Measurements from ENCODE around the gene ABHD6. TPM values are rescaled to one million over a fixed set of nuclear protein-coding genes. Genes with fewer than 3 reads are reported as not detected.

The ABHD6 gene
- total and polyA plus RNA-seq, 9 of the 15 experiments (the other 6 are each of a cell fraction or from before 2014, with no cell fraction given) = 0.53 to 3.6 (median 2.5) TPM

DNA sequence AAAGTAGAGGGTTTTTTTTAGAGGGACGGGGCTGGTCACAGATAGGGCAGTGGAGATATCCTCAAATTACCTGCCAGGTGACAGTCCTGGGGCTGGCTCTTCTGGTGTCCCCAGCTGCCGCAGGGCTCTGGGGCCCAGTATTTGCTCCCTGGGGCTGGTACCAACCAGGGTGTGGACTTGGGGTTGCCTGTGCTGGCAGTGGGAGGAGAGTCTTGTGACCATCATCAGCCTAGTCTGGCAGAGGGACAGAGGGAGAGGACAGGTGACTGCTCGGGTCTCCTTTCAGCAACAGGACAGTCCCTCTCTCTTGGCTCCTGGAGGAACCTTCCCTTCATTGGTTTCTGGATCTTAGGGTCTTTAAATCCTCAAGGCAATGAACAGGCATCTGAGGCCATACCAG is 60.6 kb downstream of the ABHD6 start:
- POLR2A ChIA-PET = no interaction called here
- CTCF ChIA-PET (ENCODE audit: low intra/inter-chr PET ratio) = interaction anchor here (0.7 kb wide), 1 partner anchor 112 kb away, joined by 7 read pairs; no protein-coding TSS in a partner anchor
- 6% methylated on average over 2 of the region's 3 CpGs for WGBS (ENCODE audit: insufficient coverage, low coverage, missing lambda C conversion rate)
- no TSS peak for BruUV-seq (replicated peaks)
- no peak overlapping the region for H3K27ac ChIP-seq (ENCODE audit: extremely low read depth, low read depth, low read length)
- H2AFZ ChIP-seq (ENCODE audit: low read depth, low read length) = no peak overlapping the region
- H3K9ac ChIP-seq (ENCODE audit: insufficient read depth in 1 of 2, low read depth in 2 of 2, low read length in 2 of 2) = no peak overlapping the region
- H3K36me3 ChIP-seq (ENCODE audit: control insufficient read depth, insufficient read depth, low read length) = no peaks in the 10 kb centered on the region
- H3K27me3 ChIP-seq (ENCODE audit: control insufficient read depth in 2 of 2, insufficient read depth in 2 of 2, low read length in 2 of 2) = peaks cover 0 to 21% of the 10 kb centered on the region in 2 experiments; a peak in 2 of 5 replicates
- H3K4me3 ChIP-seq = no peak overlapping the region
- H3K79me2 ChIP-seq (ENCODE audit: control insufficient read depth, insufficient read depth, low read length) = no peaks in the 10 kb centered on the region
- no peaks in the 10 kb centered on the region for H4K20me1 ChIP-seq (replicated peaks; ENCODE audit: control insufficient read depth, insufficient read depth, low read length)
- in situ Hi-C loops (cut with MboI) (no loop called here), intact Hi-C loops (cut with micrococcal nuclease) (loop anchor here (5.0 kb wide), 1 partner anchor 61 kb away; the partner anchor contains the start of gene ABHD6)
- ATAC-seq = no peak
- no peak for FAIRE-seq
- H3K4me1 ChIP-seq (replicated peaks in 1 of 2; ENCODE audit: control insufficient read depth in 2 of 2, insufficient read depth in 2 of 2, low read length in 2 of 2) = no peaks in the 10 kb centered on the region
- peaks cover 5% of the 10 kb centered on the region; the same call in 1 of the 2 replicates for H3K9me3 ChIP-seq (replicated peaks; ENCODE audit: control insufficient read depth, insufficient read depth, low read depth, low read length)
- no peak overlapping the region for H3K4me2 ChIP-seq (ENCODE audit: insufficient read depth, low read length)
- H3K9me1 ChIP-seq (ENCODE audit: control insufficient read depth, insufficient read depth, low read length) = no peaks in the 10 kb centered on the region
- no peak for DNase-seq (ENCODE audit: extremely low read depth in 1 of 4, low spot score in 3 of 4)
- no peak for TF ChIP-seq SRSF1 (IDR thresholded peaks at IDR 0.05; ENCODE audit: low read depth, low read length)
- TF ChIP-seq FIP1L1 (IDR thresholded peaks at IDR 0.05; ENCODE audit: low read depth, low read length, poor library complexity, severe bottlenecking) = no peak
- no peak for TF ChIP-seq ATF1 (CRISPR knock-in tag; IDR thresholded peaks at IDR 0.05)
- no peak for TF ChIP-seq ATF1 (tag; IDR thresholded peaks at IDR 0.05)
- TF ChIP-seq ZNF444 (CRISPR knock-in tag; IDR thresholded peaks at IDR 0.05) = no peak
- no peak for TF ChIP-seq ZNF253 (CRISPR knock-in tag; conservative IDR thresholded peaks at IDR 0.05)
- no peak for TF ChIP-seq ZNF134 (CRISPR knock-in tag; conservative IDR thresholded peaks at IDR 0.05)
- TF ChIP-seq CAMTA2 (CRISPR knock-in tag; conservative IDR thresholded peaks at IDR 0.05) = no peak
- TF ChIP-seq PTBP1 (IDR thresholded peaks at IDR 0.05; ENCODE audit: low read depth, low read length) = no peak
- no peak for TF ChIP-seq NFYB (IDR thresholded peaks at IDR 0.05; ENCODE audit: extremely low read depth, insufficient read length)
- TF ChIP-seq BRCA1 (IDR thresholded peaks at IDR 0.05) = no peak
- no peak for TF ChIP-seq BRCA1 (CRISPR knock-in tag; IDR thresholded peaks at IDR 0.05)
- TF ChIP-seq, protein P1, sequence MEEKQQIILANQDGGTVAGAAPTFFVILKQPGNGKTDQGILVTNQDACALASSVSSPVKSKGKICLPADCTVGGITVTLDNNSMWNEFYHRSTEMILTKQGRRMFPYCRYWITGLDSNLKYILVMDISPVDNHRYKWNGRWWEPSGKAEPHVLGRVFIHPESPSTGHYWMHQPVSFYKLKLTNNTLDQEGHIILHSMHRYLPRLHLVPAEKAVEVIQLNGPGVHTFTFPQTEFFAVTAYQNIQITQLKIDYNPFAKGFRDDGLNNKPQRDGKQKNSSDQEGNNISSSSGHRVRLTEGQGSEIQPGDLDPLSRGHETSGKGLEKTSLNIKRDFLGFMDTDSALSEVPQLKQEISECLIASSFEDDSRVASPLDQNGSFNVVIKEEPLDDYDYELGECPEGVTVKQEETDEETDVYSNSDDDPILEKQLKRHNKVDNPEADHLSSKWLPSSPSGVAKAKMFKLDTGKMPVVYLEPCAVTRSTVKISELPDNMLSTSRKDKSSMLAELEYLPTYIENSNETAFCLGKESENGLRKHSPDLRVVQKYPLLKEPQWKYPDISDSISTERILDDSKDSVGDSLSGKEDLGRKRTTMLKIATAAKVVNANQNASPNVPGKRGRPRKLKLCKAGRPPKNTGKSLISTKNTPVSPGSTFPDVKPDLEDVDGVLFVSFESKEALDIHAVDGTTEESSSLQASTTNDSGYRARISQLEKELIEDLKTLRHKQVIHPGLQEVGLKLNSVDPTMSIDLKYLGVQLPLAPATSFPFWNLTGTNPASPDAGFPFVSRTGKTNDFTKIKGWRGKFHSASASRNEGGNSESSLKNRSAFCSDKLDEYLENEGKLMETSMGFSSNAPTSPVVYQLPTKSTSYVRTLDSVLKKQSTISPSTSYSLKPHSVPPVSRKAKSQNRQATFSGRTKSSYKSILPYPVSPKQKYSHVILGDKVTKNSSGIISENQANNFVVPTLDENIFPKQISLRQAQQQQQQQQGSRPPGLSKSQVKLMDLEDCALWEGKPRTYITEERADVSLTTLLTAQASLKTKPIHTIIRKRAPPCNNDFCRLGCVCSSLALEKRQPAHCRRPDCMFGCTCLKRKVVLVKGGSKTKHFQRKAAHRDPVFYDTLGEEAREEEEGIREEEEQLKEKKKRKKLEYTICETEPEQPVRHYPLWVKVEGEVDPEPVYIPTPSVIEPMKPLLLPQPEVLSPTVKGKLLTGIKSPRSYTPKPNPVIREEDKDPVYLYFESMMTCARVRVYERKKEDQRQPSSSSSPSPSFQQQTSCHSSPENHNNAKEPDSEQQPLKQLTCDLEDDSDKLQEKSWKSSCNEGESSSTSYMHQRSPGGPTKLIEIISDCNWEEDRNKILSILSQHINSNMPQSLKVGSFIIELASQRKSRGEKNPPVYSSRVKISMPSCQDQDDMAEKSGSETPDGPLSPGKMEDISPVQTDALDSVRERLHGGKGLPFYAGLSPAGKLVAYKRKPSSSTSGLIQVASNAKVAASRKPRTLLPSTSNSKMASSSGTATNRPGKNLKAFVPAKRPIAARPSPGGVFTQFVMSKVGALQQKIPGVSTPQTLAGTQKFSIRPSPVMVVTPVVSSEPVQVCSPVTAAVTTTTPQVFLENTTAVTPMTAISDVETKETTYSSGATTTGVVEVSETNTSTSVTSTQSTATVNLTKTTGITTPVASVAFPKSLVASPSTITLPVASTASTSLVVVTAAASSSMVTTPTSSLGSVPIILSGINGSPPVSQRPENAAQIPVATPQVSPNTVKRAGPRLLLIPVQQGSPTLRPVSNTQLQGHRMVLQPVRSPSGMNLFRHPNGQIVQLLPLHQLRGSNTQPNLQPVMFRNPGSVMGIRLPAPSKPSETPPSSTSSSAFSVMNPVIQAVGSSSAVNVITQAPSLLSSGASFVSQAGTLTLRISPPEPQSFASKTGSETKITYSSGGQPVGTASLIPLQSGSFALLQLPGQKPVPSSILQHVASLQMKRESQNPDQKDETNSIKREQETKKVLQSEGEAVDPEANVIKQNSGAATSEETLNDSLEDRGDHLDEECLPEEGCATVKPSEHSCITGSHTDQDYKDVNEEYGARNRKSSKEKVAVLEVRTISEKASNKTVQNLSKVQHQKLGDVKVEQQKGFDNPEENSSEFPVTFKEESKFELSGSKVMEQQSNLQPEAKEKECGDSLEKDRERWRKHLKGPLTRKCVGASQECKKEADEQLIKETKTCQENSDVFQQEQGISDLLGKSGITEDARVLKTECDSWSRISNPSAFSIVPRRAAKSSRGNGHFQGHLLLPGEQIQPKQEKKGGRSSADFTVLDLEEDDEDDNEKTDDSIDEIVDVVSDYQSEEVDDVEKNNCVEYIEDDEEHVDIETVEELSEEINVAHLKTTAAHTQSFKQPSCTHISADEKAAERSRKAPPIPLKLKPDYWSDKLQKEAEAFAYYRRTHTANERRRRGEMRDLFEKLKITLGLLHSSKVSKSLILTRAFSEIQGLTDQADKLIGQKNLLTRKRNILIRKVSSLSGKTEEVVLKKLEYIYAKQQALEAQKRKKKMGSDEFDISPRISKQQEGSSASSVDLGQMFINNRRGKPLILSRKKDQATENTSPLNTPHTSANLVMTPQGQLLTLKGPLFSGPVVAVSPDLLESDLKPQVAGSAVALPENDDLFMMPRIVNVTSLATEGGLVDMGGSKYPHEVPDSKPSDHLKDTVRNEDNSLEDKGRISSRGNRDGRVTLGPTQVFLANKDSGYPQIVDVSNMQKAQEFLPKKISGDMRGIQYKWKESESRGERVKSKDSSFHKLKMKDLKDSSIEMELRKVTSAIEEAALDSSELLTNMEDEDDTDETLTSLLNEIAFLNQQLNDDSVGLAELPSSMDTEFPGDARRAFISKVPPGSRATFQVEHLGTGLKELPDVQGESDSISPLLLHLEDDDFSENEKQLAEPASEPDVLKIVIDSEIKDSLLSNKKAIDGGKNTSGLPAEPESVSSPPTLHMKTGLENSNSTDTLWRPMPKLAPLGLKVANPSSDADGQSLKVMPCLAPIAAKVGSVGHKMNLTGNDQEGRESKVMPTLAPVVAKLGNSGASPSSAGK (IDR thresholded peaks at IDR 0.05) = no peak
- no peak for TF ChIP-seq TAF15 (IDR thresholded peaks at IDR 0.05; ENCODE audit: low read depth, low read length)
- TF ChIP-seq FOXA1 (IDR thresholded peaks at IDR 0.05; ENCODE audit: borderline replicate concordance) = no peak

Data from K562 (cell line).